GM19193 (cell line): ENCODE data around the gene KLHL3.

Source experiments
- POLR2A ChIP-seq: IDR thresholded peaks from 4 replicates; pipeline ENCODE4 v1.6.1; 2011; ENCODE audit not compliant: insufficient read depth, insufficient read length; ENCODE audit errors: extremely low read depth

Gene KLHL3

GRCh38 chr5:137583129-137583528, 152.8 kb downstream of the KLHL3 start:
- no peak for TF ChIP-seq POLR2A

- TF ChIP-seq POLR2A, result no peak
Measured at GRCh38 chr5:137582218-137582617, 153.7 kb downstream of the KLHL3 start.

- TF ChIP-seq POLR2A, result no peak
Measured at GRCh38 chr5:137581776-137582175, 154.1 kb downstream of the KLHL3 start.

GRCh38 chr5:137580030-137580429, 155.9 kb downstream of the KLHL3 start:
- no peak for TF ChIP-seq POLR2A

- no peak for TF ChIP-seq POLR2A
Measured at GRCh38 chr5:137575847-137576246, 160.0 kb downstream of the KLHL3 start.

GRCh38 chr5:137575211-137575610, 160.7 kb downstream of the KLHL3 start:
- TF ChIP-seq POLR2A, result no peak

GRCh38 chr5:137573376-137573775, 162.5 kb downstream of the KLHL3 start:
- no peak for TF ChIP-seq POLR2A

- TF ChIP-seq POLR2A, result no peak
Measured at GRCh38 chr5:137572042-137572695, 163.7 kb downstream of the KLHL3 start.

GRCh38 chr5:137570070-137570469, 165.8 kb downstream of the KLHL3 start:
- no peak for TF ChIP-seq POLR2A
